ENCODE data around the gene B4GALT5.
"Not testable (repeated sequence)": the region's sequence is repeated elsewhere in the genome, so short reads cannot be mapped to it uniquely, and the experiment has no call there.

Gene B4GALT5

DNA sequence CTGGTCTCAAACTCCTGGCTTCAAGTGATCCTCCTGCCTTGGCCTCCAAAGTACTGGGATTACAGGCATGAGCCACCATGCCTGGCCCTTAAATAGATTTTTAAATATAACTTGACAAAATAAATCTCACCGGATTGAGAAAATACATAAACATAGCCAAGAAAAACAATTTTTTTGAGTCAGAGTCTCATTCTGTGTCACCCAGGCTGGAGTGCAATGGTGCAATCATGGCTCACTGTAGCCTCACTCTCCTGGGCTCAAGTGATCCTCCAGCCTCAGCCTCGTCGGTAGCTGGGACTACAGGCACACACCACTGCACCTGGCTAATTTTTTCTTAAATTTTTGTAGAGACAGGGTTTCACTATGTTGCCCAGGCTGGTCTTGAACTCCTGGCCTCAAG lies 85.4 kb downstream of the B4GALT5 start:
- DNase-seq (ENCODE audit: low read depth in 2 of 2): not testable (repeated sequence)

- no peak for DNase-seq (ENCODE audit: low read depth in 2 of 2)
These were observed 86.3 kb downstream of the B4GALT5 start for GRCh38 chr20:49627329-49627761.

GRCh38 chr20:49624988-49625387 lies 88.7 kb downstream of the B4GALT5 start:
- DNase-seq (ENCODE audit: low read depth in 2 of 2): not testable (repeated sequence)

- no peak for DNase-seq (ENCODE audit: low read depth in 2 of 2)
These were observed 89.4 kb downstream of the B4GALT5 start for GRCh38 chr20:49624317-49624716.

- DNase-seq (ENCODE audit: low read depth in 2 of 2): no peak
These were observed 91.4 kb downstream of the B4GALT5 start for GRCh38 chr20:49622243-49622642.

GRCh38 chr20:49620364-49621240 lies 93.1 kb downstream of the B4GALT5 start:
- no peak for DNase-seq (ENCODE audit: low read depth in 2 of 2)

- no peak for DNase-seq (ENCODE audit: low read depth in 2 of 2)
These were observed 94.3 kb downstream of the B4GALT5 start for GRCh38 chr20:49619113-49620048.

- DNase-seq (ENCODE audit: low read depth in 2 of 2): no peak
These were observed 95.4 kb downstream of the B4GALT5 start for GRCh38 chr20:49618289-49618688.

DNA sequence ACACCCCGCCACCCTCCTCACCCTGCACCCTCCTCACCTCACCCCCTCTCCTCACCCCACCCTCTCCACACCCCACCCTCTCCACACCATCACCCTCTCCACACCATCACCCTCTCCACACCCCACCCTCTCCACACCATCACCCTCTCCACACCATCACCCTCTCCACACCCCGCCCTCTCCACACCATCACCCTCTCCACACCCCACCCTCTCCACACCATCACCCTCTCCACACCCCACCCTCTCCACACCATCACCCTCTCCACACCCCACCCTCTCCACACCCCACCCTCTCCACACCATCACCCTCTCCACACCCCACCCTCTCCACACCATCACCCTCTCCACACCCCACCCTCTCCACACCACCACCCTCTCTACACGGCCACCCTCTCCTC lies 96.3 kb downstream of the B4GALT5 start:
- DNase-seq (ENCODE audit: low read depth in 2 of 2): not testable (repeated sequence)

- no peak for DNase-seq (ENCODE audit: low read depth in 2 of 2)
These were observed 97.3 kb downstream of the B4GALT5 start for GRCh38 chr20:49616154-49617007.

DNA sequence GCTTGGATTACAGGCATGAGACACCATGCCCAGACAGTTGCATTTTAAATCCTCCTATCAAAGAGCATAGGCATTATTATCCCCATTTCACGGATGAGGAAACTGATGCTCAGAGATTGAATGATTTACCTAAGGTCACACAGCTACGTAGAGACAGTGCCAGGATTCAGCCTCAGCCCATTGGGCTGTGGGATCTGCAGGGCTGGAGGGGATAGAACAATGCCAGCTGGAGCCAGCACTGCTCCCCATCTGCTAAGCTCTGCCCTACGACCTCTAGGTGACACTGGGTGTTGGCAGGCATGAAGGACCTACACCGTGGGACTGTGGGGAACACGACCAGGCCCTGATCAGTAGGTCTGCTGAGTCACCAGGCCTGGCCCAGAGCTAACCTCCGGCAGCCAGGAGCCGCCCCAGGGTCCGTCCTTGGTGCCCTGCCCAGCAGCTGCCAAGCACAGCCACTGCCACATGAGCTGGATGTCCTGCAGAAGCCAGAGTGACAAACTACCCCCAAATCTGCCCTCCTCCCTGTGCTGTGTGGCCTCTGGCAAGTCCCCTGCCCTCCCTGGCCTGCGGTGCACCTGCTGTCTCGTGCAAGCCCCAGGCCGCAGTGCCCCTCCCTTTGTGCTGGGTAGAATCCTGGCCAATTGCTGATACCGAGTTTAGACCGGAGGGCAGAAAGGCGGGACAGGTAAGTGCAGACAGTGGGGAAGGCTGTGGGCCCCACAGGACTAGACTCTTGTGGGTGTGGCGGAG lies 98.1 kb downstream of the B4GALT5 start:
- no peak for DNase-seq (ENCODE audit: low read depth in 2 of 2)

DNA sequence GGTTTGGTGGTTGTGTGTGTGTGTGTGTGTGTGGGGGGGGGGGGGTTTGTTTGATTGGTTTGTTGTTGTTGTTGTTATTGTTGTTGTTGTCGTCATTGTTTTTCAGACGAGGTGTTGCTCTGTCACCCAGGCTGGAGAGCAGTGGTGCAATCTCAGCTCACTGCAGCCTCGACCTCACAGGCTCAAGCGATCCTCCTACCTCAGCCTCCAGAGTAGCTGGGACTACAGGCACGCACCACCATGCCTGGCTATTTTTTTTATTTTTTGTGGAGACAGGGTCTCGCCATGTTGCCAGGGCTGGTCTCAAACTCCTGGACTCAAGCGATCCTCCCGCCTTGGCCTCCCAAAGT lies 98.7 kb downstream of the B4GALT5 start:
- not testable (repeated sequence) for DNase-seq (ENCODE audit: low read depth in 2 of 2)

DNA sequence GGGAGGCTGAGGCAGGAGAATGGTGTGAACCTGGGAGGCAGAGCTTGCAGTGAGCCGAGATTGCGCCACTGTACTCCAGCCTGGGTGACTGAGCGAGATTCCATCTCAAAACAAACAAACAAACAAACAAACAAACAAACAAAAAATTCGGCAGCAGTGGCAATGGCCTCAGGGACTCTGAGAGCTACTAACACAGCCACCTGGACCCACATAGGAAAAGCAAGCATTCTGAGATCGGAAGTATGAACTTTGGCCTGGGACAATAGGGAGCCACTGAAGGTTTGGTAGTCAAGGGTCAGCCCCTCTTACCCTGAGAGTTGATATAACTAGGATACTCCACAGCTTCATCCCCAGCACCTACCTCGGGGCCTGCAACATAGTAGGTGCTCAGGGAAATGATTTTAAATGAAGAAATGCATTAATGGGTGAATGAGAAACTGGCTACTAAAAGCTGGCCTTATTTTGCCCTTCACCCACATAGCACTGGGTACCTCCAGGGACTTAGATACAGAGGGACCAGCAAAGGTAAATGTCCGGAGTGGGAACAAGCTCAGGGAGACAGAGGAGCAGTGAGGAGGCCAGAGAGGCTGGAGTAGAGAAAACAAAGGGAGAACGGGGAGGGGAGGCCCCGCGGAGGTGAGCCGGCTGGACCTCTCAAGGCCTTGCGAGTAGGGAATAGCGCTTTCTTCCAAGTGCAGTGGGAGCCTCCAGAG lies 99.2 kb downstream of the B4GALT5 start:
- no peak for DNase-seq (ENCODE audit: low read depth in 2 of 2)

GRCh38 chr20:49612127-49612738 lies 101.4 kb downstream of the B4GALT5 start:
- no peak for DNase-seq (ENCODE audit: low read depth in 2 of 2)

- DNase-seq (ENCODE audit: low read depth in 2 of 2): not testable (repeated sequence)
These were observed 102.0 kb downstream of the B4GALT5 start for GRCh38 chr20:49611539-49612126.

DNA sequence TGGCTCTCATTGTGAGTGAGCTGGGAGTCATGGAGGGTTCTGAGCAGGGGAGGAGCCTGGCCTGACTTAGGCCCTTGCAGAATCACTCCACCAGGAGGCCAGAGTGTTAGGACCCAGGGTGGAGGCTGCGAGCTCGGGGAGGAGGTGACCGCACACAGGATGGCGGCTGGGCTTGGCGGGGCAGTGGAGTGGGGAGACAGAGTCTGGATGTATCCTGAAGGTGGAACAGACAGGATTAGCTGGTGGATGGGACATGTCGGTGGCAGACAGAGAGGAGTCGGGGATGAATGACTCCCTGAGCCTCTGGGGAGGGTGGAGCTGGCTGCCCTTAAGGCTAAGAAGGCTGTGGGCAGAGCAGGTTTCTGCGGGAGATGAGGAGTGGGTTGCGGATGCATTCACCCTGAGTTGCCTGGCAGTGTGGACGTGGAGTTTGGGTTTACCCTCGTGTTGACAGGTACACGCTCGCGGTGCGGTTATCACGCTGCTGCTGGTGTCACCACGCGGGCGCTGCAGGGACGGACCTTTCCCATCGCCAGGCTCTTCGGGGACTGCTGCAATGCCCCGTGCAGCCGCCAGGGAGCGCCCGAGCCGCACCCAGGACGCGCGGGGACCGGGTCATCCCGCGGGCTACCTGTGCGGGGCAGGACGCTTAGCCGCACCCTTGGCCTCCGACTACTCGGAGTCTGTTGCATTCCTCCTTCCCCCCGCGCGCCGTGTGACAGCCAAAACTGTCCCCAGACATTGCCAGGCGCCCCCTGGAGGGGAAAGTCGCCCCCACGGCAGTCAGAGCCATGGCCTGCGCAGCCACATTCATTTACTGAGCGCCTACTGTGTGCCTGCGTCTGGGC lies 102.8 kb downstream of the B4GALT5 start:
- DNase-seq (ENCODE audit: low read depth in 2 of 2): peak; percentile 25 to 52

DNA sequence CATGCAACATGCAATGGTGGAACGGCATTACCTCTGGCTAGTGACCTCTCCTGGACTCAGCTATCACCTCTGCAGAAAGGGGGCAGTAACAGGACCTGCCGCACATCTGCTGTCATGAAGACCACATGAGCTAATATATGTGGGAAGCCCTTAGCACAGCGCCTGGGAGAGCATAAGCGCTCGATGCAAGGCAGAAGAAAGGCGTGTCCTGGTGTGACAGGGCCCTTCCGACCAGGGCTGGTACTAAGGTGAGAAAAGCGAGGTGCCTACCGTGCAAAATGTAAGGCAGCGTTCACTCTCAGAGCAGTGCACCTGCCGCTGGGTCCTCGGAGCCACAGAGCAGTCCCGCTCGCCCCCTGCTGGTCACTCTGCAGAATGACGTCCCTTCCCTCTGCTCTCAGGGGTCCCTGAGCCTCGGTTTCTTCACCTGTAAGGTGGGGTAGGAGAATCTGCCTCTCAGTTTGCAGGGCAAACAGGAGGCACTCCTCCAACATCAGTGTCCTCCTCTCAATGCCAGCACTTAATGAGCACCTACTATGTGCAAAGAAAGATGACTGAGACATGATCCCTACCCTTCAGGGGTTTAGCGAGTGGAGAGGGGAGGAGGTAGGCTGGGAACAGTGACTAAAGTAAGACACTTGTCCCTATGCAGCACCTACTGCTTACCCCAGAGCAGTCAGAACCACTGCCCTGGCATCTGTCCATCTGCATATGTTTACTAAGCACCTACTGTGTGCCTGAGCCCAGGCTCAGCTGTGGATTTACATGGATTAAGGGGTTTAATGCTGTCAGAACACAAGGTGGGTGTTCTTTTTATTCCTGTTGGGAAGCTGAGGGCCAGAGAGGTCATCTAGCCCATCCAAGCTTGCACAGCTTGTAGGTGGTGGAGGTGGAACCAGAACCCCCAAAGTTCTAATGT lies 104.7 kb downstream of the B4GALT5 start:
- peak; percentile 52 to 56 for DNase-seq (ENCODE audit: low read depth in 2 of 2)

All from activated CD8-positive, alpha-beta memory T cell treated with anti-CD3 and anti-CD28 coated beads for 4 hours (primary cell).